ENCODE measurements around the gene CATSPER3. TPM values are rescaled to one million over a fixed set of nuclear protein-coding genes. Genes with fewer than 3 reads are reported as not detected.

CATSPER3 gene
- total RNA-seq, 1 experiment from 2014 or later, result not detected

DNA sequence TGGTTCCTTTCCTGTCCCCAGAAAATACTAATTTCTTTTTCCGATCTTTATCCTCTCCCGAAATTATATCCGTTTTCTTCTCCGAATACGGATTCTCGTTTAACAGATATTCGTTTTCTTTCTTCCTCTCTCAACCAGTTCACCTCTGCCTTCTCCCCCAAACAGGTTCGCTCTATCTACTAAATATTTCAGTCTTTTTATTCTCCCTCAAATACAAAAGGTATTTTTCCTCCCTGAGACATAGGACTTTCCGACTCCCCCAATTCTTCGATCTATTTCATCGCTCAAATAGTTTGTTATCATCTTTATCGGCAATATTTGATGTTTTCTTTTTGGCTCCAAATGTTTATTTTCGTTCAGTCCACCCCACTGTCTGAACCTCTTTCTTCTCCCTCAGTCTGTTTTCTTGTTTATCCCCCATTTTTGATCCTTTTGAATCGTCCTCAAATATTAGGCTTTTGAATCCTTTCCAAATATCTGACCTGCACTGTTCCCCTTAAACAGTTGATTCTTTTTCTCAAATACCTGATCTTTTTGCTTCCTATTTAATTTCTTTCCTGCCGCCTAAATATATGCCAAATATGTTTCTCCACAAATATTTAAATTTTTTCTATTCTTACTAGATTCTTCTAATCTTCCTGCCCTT lies 61.9 kb downstream of the CATSPER3 start:
- no peak for DNase-seq (ENCODE audit: low read depth)

DNA sequence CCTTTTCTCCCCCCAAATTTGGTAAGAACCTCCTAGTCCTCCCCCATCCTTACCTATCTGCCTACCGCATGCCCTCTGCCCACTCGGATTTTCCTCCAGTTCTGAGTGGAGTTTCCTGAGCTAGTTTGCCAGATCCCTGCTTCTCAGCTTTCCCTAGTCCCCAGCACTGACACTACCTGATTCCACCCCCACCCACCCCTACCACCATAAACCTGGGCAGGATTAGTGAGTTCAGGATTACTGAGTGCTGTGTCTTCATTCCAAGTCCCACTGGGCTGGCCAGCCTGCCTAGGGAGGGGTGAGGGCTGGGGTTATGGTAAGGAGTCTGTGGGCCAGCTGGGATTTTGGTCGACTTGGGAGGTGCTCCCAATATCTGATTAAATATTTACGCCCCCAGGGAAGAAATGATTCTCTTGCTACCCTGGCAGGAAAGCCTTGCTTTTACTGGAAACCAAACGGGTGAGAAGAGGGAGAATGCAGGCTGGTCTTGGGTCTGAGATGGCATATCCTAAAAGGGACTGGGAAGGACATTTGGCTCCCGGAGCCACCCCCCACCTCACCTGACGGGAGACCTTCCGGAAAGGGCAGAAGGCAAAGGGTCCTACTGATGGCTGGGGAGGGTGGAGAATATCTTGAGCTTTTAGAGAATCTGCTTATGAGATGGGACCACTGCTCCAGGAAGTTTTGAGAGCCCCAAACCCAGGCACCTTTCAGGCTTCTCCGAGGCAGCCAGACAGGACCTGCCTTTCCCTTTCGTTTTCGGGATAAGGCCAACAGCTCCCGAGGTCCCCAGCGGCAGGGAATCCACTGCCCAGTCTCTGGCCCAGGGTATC lies 62.6 kb downstream of the CATSPER3 start:
- no peak for DNase-seq (ENCODE audit: low read depth)

DNA sequence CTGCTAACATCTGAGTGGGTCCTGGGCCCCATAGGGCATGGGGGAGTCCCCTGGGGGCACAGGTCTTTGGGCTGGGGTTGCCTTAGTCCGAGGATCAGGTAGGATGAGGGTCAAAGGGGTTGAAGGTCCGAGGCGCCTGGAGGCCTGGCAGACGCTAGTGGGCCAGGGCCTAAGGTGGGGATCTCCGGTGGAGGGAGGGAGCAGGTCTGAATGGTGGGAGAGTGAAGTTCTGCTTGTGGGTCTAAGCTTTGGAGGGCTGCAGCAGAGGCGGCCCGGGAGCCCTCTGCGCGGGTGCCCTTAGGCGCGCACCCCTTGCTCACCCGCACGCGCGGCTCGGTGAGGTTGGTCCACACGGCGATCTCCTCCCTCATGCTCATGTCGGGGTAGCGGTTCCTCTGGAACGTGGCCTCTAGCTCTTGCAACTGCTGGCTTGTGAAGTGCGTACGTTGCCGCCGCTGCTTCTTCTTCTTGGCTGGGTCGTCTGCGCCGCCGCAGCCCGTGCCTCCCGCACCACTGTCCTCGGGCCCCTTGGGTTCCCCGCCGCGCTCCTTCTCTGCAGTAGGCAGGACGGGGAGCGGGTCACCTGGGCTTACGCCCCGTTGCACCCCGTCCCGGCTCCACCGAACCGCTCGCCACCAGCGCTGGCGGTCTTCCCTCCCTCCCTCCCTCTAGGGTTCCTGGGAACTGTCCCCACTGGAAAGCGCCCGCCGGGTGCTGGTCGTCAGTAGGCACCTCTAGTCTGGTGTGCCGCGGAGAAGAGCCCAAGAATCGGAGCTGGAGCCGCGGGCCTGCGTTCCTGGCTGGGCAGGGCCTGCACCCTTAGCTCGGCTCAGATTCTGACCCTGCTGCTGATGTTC lies 63.5 kb downstream of the CATSPER3 start:
- DNase-seq (ENCODE audit: low read depth), result no peak

DNA sequence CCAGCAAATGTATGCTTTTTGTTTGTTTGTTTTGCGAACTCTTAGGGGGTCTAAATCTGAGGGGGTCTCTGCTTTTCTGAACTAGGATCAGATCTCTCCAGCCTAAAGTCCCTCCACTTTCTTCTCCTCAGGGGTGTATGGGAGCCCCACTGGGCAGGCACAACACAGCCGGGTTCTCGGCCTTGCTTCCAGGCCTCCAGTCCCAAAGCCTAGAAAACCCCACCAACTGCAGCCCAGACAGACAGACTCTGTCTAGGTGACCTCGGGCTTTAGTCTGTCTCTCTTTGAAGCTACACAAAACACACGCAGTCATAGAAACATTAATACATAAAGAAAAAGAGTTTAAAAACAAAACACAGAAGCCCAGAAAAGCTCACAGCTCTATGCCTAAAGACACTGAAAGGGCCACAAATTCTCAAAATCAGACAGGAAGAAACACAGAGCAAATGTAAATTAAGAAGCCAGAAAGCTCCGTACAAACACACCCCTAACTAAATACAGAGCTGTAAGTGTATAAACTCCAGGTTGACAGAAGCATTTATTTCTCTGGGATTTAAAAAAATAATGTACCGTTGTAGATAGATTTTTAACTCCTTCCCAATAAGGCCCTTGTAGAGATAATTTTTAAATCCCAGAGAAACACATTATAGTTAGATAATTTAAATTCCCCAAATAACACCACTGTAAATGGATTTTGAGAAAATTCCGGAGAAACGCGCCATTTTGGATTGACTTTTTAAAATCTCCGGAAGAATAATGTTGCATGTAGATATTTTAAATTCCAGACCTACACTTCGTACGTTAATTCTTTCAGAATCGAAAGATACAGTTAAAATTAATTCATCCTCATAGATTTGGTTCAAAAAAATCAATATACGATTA lies 64.3 kb downstream of the CATSPER3 start:
- DNase-seq (ENCODE audit: low read depth), result no peak

DNA sequence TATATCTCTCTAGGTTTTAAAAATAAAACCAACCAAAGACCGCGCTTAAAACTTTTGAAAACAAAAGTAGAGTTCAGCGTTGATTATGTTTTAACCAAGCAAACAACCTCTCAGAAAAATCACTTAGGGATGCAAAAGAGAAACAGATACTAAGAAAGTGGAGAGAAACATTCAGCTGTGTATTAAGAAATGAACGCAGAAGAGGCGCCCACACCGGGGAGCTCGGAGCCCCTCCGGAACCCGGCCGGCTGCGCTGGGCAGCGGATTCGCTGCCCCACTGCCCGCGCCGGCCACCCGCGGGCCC lies 64.9 kb downstream of the CATSPER3 start:
- DNase-seq (ENCODE audit: low read depth), result no peak

DNA sequence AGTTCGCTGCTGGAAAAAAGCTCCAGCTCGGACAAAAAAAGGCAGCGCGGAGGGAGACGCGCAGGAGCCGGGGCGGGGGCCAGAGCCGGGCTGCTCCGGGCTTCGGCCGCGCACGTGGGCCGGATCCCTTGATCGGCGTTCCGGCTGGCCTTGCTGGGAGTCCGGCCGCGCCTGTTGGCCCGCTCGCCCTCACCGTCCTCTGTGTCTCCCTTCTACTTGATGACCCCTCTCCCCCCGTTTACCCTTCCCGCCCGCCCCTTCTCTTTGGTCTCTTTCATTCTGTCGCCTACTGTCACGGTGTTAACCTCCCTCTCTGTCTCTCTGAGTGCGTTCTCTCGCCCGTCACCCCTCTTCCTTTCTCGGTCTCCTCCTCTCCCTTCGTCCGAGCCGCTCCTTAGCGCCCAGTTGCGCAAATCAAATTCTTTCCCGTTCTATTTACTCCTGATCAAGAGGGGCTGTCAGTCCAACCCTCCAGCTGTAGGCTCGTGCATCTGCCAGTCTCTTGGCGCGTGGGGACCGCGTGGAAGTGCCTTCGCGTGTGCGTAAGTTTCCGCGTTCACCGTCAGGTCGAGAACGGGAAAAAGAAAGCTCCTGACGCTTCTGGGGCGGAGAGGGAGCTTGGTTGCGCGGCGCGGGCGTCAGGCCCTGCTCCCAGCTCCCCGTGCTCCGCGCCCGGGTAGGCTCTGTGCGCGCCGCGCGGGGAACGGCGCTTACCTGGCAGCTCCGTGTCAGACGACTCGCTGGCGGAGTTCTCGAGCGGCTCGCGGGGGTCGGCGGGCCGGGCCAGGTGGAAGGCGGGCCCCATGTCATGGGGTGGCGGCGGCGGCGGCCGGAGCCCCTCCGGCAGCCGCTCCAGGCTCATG lies 65.5 kb downstream of the CATSPER3 start:
- peak; percentile 60 for DNase-seq (ENCODE audit: low read depth)

DNA sequence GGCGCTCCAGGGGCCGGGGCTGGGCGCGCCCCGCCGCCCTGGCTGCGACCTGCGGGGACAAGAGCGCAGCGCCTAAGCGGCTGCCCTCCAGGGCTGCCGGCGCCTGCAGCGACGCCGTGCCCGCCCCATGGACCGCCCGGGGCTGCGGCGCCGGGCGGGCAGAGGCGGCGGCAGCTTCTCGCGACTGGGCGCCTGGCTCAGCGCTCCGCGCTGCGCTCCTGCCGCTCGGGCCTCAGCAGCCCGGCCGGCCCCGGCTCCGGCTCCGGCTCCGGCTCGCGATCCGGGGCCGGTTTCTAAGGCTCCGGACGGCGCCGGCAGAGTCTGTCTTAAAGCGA lies 66.2 kb downstream of the CATSPER3 start, which contains the start of gene PITX1:
Gene PITX1 (minus strand): TSS at position 328 of the 335 bp plus-strand sequence. CDS start 347 bp downstream, outside the sequence.
- peak; percentile 59 for DNase-seq (ENCODE audit: low read depth)

DNA sequence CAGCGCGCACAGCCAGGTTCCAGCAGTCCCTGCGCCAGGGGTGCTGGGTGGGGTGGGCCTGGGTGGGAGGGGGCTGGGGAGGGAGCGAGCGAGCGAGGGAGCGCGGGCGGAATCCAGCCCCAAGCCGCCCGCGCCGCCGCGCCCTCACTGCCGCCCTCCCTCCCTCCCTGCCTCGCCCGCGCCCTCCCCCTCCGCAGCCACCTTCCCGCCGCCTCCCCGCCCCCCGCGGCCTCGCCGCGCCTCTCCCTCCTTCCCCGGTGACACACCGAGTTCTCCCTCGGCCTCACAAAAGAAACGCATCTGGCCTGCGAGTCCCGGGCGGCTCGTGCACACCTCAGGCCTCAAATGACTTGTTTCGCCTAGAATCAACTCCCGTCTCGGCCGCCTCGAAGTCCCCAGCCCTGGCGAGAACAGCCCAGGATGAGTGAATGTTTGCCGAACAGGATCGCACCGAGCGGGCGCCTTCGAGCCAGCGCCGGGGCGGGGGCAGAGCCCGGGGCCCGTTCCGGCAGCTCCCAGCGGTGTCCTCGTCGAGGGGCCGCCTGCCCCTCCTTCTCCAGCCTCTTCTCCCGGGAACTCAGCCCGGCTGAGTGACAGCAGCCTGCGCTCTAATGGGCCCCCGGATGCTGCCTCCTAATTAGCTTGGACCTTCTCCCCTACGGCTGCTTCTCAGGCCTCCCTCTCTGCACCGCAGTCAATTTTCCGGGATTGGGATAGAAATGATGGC lies 66.7 kb downstream of the CATSPER3 start:
- peak; percentile 59 for DNase-seq (ENCODE audit: low read depth)

DNA sequence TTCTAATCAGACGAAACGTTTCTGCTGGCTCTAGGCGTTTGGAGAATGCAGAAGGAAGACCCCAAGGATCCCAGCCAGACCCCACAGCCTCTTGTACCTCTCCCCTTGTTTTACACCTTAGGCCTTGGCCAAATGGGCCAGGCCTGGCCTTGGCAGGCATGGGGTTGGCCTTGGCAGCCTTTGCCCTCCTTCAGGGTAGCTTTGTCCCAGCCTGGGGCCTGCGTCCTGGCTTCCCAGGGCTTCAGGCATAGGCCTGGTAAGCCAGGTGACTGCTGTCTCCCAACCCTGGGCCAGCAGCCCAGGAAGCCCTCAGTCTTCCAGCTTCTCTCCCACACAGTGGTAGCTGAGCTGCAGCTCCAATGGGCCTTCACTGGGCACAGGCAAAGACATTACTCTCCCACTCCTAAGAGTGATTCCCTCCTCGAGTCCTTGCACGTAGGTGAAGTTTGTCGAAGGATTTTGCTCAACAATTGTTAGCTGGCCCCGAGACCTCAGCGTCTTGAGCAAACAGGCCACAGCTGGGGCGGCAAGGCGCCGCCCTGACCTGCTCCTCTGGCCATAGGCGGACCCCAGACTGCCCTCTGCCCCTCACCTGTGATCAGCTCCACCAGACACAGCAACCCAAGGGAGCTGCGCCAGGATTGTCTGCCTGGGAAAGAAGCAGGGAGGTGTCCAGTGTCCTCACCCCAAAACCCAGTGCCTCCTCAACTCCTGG lies 67.4 kb downstream of the CATSPER3 start:
- peak; percentile 12 for DNase-seq (ENCODE audit: low read depth)

DNA sequence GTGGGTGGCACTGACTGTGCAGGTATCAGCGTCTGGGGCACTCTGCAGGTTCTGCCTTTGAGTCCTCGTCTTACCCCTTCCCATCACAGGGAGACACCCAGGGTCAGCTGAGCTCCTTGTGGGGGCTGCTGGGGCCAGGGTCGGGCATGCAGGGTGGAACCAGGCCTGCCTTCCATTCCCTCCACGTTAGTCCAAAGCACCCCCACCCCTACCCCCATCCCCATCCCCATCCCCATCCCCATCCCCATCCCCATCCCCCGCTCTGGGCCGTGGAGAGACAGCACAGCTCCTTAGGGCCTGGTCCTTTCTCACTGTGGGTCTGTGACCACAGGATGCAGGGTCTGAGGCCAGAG lies 67.9 kb downstream of the CATSPER3 start:
- DNase-seq (ENCODE audit: low read depth), result no peak

DNA sequence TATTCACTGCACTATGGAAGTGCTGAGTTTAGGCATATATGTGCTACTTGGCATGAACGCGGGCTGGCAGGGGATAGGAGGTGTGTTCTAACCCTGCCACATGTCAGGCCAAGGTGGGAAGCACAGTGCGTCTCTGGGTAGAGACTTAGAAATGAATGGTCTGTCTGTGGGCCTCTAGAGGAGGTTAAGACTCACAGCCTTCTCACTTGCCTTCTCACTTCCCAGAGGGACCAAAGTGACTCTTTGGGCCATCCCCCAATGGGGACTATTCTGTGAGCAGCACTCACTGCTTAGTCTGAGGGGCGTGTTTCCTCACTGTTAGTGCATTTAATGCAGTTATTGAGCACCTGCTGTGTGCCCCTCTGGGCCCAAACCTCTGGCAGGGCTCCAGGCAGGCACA lies 68.7 kb downstream of the CATSPER3 start:
- no peak for DNase-seq (ENCODE audit: low read depth)

DNA sequence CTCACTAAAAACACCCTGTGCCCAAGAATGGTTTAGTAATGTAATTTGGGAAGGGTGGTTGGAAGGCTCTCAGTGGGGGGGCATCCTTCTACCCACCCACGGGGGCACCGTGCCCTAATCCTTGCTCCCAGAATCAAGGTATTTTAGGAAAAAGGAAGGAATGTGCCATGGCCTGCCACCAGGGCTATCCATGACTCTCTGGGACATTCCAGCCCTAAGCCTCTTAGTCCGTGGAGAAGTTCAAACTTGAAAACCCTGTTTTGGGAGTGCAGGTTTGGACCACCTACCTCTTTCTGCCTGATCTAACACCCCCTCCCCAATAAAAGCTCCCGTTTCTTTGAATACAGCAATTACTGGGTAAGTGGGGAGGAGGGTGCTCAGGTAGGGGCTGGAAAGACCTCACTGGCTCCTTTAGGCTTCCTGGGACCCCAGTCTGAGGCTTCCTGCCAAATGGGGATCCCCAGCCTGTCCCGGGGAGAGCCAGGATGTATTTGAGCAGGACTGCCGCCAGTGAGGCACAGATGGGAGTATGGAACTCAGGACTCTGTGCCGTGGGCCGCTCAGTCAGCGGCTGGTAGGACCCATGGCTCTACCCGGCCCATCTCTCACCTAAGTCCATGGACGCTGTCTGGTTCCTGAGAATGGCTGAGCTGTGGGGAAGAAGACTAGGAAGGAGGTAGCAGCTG lies 70.0 kb downstream of the CATSPER3 start:
- DNase-seq (ENCODE audit: low read depth), result no peak

DNA sequence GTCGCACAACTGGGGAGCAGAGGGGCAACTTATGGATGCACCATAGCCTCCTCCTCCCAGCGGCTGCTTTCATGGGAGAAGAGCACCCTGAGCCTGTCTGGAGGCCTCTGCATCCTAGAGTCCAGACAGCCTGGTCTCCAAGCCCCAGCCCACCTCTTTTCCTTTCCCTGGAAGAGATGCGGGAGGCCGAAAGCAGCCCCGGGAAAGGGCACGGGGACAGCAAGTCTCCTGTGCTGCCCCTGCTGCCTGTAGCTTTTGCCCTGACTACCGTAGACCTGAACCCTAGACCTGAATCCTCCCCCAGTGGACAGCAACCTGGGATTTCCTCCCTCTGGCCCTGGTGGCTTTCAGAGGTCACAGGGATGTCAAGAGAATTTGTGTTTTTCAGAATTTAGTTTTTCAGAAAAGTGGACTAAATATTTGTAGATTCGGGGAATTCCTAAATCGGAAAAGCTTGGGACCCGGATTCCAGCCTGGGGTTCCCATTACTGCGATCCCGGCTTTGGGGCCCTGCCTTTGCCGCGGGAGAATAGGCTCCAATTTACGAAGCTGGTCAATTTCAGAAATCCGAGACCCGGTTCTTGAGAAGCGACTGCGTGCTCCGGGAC lies 70.6 kb downstream of the CATSPER3 start:
- DNase-seq (ENCODE audit: low read depth), result no peak

DNA sequence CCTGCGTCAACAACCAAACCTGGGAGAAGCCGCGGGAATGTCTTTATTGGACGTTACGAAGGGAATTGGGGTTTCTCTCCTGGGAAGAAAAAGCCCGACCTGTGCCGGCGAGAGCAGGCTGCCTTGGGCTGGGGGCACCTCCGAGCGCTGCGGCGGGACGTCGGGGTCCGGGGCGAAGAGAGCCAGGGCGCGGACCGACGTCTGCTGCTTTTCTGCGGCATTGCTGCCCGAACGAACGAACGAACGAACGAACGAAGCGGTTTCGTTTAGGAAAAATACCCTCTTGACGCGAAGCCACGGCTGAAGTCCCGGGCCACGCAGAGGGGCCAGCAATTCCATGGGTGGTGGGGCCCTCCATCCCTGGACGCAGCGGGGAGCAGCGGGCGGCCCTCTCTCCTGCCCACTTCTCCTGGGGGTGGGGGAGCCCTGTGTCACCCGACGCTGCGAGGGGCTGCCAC lies 71.1 kb downstream of the CATSPER3 start:
- no peak for DNase-seq (ENCODE audit: low read depth)

DNA sequence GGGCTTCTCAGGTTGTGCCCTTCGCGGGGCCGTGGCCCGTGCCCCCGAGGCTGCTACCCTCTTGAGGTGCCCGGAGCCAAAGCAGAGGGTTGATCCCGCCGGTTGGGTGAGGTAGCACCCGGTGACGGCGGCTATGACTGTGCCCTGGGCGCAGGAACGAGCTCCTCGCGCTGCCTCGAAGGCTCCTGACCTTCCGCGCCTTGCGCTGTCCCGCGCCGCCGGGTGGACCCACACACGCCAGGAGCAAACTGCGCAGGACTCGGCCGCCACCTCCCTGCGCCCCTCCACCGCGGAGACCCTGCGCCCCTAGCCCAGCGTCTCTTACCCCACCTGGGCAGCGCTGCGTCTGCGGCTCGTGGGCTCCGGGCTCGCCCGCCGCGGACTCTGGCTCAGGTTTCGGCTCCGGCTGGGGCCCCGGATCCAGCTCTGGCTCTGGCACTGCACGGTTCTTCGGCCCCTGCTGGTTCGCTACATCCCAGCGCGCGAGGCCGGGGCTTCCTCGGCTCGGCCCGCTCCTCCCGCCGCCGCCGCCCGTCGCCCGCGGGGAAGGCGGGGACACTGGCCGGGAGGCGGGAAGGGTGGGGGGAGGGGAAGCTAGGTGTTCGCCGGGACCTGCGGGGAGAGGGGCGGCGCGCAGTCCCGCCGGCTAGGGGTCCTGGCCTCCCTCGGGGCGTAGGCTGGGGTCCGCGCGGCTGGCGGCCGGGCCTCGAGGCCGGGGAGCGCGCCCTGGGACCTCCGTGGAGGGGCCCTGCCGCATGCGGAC lies 71.7 kb downstream of the CATSPER3 start:
- no peak for DNase-seq (ENCODE audit: low read depth)

DNA sequence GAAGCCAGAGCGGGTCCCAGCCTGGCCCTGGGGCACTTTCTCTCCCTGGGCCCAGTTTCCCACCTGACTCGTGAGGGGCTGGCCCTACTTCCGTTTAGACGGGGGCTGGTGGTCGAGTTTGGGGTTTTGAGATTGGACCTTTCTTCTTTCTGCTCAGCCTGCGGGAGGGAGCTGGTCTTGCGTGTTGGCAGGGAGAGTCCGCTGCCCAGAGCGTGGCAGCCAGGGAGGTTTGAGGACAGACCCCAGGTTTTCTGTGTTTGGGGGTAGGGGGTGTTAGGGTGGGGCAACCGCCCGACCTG lies 72.3 kb downstream of the CATSPER3 start:
- DNase-seq (ENCODE audit: low read depth), result no peak

DNA sequence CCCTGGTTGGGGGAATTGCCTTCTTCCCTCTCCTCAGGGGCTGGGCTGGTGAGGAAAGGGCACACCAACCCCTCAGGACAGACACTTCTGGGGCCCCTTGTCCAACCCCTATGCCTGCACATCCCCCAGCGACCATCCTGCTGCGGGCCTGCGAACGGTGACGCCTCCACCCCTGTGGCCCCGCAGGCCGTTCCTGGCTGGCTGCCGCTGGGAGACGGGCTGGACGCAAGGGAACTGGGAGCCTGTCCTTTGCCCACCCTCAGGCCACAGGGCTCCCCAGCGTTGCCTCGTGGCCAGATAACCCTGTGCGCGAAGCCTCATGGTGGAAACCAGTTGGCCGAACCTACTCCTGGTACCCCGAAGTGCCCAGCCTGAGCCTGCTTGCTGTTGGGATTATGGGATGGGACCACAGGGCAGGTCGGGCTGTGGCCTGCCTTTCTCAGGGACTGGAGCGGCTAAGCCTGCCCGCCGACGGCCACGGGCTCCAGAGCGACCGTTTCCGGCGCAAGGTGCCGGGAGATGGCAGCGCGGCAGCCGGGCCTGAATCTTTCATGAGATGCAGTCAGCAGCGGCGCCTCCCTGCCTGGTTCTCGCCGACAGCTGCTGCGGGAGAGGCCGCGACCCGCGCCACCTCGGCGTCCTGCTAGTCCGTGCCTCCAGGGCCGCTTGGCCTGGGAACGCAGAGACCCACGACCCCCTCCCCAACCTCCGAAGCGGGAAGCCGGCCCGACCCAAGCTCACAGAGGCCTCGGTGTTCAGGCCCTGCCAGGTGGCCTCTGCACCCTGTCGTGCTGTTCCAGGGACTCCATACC lies 72.8 kb downstream of the CATSPER3 start:
- no peak for DNase-seq (ENCODE audit: low read depth)
